PC-9 (cell line): ENCODE results near the gene WSCD1.

ENCODE experiments used
- EZH2 ChIP-seq: fragments of 200-600 bp; sonication (generic); IDR thresholded peaks from 2 replicates; pipeline ENCODE4 v1.8.0; 2017; ENCODE audit warnings: antibody characterized with exemption, low read depth
- TF ChIP-seq, protein P1 (sequence below): fragments of 200-600 bp; sonication (generic); conservative IDR thresholded peaks from 2 replicates; pipeline ENCODE4 v1.6.1; 2017; ENCODE audit warnings: mixed run types, antibody characterized with exemption, mild to moderate bottlenecking, moderate library complexity

DNA sequence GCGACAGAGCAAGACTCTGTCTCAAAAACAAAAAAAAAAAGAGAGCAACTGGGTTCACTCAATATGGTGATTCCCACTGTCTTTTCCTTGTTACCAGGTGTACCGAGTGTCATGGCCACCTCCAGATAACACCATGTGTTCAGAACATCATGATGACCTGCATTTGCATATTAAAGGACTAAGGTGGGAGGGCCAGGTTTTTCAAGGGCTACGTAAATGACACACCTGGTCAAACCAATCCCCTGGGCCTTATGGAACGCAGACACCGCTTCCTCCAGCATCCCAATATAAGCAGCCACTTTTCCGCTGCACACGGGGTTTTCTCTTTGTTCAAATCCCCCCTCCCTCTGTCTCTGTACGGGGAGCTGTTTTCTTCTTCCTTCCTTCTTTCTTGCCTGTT lies 29.3 kb downstream of the WSCD1 start:
- TF ChIP-seq, protein P1, sequence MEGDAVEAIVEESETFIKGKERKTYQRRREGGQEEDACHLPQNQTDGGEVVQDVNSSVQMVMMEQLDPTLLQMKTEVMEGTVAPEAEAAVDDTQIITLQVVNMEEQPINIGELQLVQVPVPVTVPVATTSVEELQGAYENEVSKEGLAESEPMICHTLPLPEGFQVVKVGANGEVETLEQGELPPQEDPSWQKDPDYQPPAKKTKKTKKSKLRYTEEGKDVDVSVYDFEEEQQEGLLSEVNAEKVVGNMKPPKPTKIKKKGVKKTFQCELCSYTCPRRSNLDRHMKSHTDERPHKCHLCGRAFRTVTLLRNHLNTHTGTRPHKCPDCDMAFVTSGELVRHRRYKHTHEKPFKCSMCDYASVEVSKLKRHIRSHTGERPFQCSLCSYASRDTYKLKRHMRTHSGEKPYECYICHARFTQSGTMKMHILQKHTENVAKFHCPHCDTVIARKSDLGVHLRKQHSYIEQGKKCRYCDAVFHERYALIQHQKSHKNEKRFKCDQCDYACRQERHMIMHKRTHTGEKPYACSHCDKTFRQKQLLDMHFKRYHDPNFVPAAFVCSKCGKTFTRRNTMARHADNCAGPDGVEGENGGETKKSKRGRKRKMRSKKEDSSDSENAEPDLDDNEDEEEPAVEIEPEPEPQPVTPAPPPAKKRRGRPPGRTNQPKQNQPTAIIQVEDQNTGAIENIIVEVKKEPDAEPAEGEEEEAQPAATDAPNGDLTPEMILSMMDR, result no peak
- no peak for TF ChIP-seq EZH2
